Measurements from ENCODE around the gene CFAP210.

DNA sequence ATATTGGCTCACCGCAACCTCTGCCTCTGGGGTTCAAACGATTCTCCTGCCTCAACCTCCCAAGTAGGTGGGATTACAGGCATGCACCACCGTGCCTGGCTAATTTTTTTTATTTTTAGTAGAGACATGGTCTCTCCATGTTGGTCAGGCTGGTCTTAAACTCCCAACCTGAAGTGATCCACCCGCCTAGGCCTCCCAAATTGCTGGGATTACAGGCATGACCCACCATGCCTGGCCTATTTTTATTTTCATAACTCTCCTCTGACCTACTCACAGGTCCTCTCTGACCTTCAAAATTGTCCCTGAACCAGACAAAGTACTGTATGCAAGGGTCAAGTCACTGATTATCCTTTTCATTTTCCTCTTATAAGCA is 23.5 kb upstream of the CFAP210 start:
- no peak for TF ChIP-seq NR3C1 (IDR thresholded peaks at IDR 0.05)
- no peak for TF ChIP-seq SREBF2 (IDR thresholded peaks at IDR 0.05)
- no peak for TF ChIP-seq POLR2A (IDR thresholded peaks at IDR 0.05; ENCODE audit: low read length)
- TF ChIP-seq JUN (IDR thresholded peaks at IDR 0.05) = no peak
- TF ChIP-seq HDAC2 (IDR thresholded peaks at IDR 0.05) = no peak
- no peak for TF ChIP-seq CTCF (IDR thresholded peaks at IDR 0.05)
- no peak for TF ChIP-seq SMC3 (IDR thresholded peaks at IDR 0.05)
- TF ChIP-seq EHMT2 (IDR thresholded peaks at IDR 0.05; ENCODE audit: low read depth) = no peak
- no peak for TF ChIP-seq ZSCAN20 (CRISPR knock-in tag; IDR thresholded peaks at IDR 0.05)
- no peak for TF ChIP-seq REST (IDR thresholded peaks at IDR 0.05)
